KOPT-K1 (cell line): Measurements from ENCODE around the gene NPAS4.
A peak's percentile ranks its signal among the peaks of the same experiment; 100 is the strongest.
"Not testable (repeated sequence)": the region's sequence is repeated elsewhere in the genome, so short reads cannot be mapped to it uniquely, and the experiment has no call there.

Source experiments
- H3K27ac ChIP-seq: fragments of 200-600 bp; sonication (generic); 2 replicates; pipeline ENCODE4 v1.5.1; 2016; ENCODE audit warnings: antibody characterized with exemption, mild to moderate bottlenecking, low read depth, low read length; ENCODE audit not compliant: poor library complexity, severe bottlenecking
- H3K36me3 ChIP-seq: fragments of 200-600 bp; sonication (generic); 2 replicates; pipeline ENCODE4 v1.5.1; 2017; ENCODE audit warnings: antibody characterized with exemption, mild to moderate bottlenecking, low read length, moderate library complexity; ENCODE audit not compliant: insufficient read depth
- H3K9me3 ChIP-seq: fragments of 200-600 bp; sonication (generic); 2 replicates; pipeline ENCODE4 v1.5.1; 2017; ENCODE audit warnings: antibody characterized with exemption, low read length, mild to moderate bottlenecking; ENCODE audit not compliant: insufficient read depth, poor library complexity, severe bottlenecking

The NPAS4 gene

DNA sequence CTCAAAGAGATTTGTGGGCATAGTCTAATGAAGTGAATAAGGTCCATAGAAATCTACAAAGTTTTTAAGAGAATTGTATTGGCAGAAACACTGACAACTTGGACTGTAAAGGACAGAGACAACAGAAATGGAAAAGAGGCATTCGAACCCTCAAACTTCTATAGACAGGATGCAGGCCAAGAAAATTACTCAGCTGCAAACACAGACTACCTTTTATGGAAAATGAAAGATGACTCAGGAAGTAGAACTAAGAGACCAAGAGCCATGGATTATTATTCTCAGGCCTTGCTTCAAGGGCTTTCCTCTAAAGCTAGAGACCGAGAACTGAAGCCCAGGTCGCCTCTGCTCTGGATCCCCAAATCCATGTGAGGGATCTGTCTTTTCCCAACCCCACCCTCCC lies 42.1 kb downstream of the NPAS4 start:
- peaks cover 12% of the 10 kb centered on the region for H3K9me3 ChIP-seq
- H3K36me3 ChIP-seq: no peaks in the 10 kb centered on the region
- H3K27ac ChIP-seq: no peak overlapping the region

DNA sequence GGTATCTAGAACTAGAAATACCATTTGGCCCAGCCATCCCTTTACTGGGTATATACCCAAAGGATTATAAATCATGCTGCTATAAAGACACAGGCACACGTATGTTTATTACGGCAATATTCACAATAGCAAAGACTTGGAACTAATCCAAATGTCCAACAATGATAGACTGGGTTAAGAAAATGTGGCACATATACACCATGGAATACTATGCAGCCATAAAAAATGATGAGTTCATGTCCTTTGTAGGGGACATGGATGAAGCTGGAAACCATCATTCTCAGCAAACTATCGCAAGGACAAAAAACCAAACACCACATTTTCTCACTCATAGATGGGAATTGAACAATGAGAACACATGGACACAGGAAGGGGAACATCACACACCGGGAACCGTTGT lies 43.3 kb downstream of the NPAS4 start:
- not testable (repeated sequence) for H3K36me3 ChIP-seq, H3K27ac ChIP-seq
- H3K9me3 ChIP-seq: peaks cover 12% of the 10 kb centered on the region

DNA sequence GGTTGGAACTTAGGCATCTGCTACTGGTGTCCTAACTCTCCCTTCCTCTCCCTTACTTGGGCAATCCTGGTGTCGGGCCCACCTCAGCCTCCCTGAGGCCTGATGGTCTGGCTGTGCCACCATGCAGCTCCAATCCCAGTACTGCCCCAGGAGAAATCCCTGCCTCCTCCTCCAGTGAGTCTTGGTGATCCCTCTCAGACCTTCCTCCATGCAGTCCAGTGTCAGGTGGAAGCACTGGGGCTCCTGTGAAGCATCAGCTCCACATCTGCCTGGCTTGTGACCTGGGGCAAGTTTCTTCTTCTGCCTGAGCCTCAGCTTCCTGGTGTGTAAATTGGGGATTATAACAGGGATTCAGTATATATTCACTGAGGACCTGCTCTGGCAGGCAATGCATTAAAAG lies 44.1 kb downstream of the NPAS4 start:
- Histone ChIP-seq H3K27ac (no peak overlapping the region), H3K36me3 (no peaks in the 10 kb centered on the region), H3K9me3 (peaks cover 12% of the 10 kb centered on the region)

DNA sequence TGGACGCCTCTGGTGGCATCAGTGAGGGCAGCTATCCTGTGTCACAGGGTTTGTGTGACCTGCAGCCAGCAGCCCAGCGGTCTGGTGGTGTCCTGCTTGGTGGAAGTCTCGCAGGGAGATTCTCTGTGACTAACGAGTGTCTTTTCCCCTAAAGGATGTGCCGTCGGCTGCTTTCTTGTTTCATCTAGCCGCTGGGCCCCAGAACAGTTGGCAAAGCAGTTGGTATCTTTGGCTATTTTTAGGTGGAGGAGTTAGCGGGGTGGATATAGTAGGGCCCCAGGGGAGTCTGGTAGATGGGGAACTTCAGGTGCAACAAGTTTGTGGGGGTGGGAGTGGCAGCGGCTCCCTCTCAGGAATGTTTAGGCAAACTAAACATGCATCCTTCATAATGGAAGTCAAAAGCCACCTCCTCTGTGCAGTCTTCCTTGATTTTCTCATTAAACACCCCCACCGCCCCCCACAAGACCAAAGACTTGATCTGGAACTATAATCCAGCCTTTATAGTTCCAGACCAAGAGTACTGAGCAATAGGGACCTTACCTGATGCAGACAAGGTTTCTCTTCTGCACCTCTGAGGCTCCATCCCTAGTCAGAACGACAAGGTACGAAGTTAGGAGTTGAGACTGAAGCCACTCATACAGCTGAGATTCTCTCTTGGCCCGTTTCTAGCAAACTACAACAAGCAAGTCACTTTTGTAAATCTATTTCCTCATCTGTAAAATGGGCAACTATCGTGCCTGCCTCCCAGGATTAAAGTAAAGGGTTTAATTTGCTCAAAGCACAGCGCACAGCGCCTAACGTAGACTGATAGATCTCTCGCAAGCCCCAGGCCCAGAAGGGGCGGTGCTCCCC lies 44.8 kb downstream of the NPAS4 start:
- Histone ChIP-seq H3K9me3 (peaks cover 12% of the 10 kb centered on the region), H3K27ac (no peak overlapping the region), H3K36me3 (no peaks in the 10 kb centered on the region)

DNA sequence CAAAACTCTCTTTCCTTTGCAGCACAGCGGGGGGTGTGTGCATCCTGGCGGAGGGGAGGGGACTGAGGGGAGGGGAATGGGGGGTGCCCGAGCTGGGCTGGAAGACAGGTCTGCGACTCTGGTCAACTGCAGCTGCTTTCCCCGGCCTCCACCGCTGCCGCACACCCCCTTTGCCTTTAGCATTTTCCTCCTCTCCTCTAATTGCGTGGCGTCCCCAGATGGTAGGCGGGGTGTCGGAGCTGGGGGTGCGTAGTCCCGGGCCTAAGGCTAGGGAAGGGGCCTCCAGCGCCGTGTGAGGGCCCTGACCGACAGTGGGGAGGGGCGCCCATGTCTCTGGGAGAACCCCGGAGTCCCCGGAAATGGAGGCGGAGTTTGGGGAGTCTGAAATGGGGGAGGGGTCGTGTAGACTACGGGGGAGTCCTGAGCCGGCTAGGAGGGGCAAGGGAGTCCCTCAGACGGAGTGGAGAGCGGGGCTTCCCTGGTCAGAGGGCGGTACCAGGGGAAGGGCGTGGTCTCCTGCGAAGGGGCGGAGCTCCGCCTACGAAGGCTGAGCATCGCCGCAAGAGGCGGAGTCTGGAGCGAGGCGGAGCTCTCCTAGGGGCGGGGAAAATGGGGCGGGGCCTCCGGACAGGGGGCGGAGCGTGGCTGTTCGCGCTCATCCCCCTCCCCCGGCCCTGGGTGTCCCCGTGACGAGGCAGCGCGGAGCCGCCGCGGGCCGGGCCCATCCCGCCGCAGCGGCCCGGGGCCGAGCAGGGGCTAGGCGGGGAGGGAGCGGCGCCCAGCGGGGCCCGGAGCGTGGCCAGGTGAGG lies 45.6 kb downstream of the NPAS4 start, which contains the start of gene PELI3:
TSS of gene PELI3 (plus strand) at position 681 of the 809 bp plus-strand sequence. CDS start 1,224 bp downstream, outside the sequence.
- peaks cover 9% of the 10 kb centered on the region for H3K9me3 ChIP-seq
- H3K27ac ChIP-seq: peak within 1 kb of the TSS; percentile 27
- no peaks in the 10 kb centered on the region for H3K36me3 ChIP-seq

DNA sequence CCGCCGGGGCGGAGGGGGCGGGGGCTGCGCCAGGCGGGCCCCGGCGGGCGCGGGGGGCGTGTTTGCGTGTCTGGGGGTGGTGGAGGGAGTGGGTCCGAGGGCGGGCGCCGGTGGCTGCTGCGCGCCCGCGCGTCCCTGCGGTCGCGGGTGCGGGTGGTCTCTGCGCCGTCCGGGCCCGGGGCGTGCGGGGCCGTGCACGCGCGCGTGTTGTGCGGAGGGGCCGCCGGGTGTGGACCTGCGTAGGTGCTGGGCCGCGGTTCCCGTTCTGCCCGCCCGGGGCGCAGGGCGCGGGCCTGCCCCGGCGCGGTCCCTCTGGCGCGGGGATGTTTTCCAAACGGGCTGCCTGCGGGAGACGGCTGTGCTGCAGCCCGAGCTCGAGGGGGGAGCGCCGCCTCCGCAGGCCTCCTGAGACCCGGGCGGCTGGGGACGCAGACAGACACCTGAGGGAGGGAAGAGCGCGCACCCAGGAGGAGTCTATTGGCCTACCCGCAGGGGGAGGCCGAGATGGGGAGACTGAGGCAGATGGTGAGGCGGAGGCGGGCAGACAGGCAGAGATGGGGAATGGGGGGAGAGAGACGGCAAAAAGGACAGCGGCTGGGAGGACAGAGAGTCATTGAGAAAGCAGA lies 46.3 kb downstream of the NPAS4 start:
- Histone ChIP-seq H3K27ac (peak overlapping the region; percentile 26), H3K9me3 (peaks cover 9% of the 10 kb centered on the region), H3K36me3 (no peaks in the 10 kb centered on the region)

DNA sequence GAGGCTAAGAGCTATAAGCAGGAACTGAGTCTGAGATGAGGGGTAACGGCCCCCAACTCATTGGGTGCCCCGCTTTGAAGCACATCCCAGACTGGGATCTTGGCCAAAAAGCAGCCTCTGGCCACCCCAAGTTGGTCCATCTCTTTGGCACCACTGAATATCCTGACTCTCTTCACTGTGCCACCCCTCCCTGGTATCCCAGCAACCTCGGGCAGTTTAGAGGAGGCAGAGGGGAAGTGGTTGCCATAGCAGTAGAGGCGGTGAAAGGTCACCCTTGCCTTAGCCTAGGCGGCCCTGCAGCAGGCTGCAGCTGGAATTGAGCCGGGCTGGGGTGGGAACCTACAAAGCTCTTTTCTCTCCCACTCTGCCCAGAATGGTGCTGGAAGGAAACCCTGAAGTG lies 46.9 kb downstream of the NPAS4 start:
- H3K9me3 ChIP-seq: peaks cover 7% of the 10 kb centered on the region
- H3K27ac ChIP-seq: no peak overlapping the region
- H3K36me3 ChIP-seq: no peaks in the 10 kb centered on the region

DNA sequence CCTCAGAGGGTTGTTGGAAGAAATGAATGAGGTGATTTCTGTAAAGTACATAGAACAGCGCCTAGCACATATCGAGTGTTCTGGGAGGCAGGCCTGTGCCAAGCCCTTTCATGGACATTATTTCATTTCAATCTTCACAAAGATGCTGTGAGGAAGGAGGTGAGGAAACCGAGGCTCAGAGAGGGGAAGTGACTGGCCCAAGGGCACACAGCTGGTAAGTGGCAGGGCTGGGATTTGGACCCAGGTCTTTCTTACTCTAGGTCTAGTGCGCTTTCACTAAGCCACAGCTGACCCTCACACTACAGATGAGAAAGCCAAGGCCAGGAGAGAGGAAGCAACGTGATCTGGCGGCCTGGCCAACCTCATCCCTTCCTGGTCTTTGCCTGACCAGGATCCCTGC lies 47.9 kb downstream of the NPAS4 start:
- H3K36me3 ChIP-seq: no peaks in the 10 kb centered on the region
- H3K27ac ChIP-seq: no peak overlapping the region
- H3K9me3 ChIP-seq: peaks cover under 1% of the 10 kb centered on the region

DNA sequence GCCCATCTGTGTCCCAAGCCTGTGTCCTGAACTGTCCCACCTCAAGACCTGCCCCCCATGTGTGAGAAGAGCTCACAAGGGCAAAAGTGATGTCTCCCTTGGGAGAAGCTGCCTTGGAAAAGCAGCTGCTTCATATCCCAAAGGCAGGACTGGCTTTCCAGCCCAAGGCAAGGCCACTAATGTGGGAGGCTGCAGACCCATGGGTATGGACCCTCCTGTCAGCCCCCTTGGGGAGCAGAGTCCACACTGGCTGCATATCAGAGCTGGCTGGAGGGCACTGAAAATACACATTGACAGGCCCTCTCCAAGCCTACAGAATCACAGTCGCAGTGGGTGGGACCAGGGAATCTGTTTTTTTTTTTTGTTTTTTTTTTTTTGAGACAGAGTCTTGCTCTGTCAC lies 48.6 kb downstream of the NPAS4 start:
- Histone ChIP-seq H3K9me3 (no peaks in the 10 kb centered on the region), H3K36me3 (no peaks in the 10 kb centered on the region), H3K27ac (no peak overlapping the region)

DNA sequence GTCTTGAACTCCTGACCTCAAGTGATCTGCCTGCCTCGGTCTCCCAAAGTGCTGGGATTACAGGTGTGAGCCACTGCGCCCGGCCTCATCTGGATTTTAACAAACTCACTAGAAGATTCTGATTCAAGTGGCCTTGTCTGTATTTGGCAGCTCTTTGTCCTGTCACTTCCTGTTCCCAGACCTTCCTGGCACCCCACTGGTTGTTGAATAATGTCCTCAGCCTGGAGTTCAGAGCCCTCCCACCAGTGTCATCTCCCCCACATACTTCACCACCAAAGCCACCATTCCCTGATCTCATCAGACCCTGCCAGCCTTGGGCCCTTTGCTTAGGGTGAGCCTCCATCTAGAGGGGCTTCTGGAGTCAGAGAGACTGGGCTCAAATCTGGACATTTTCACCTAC lies 49.2 kb downstream of the NPAS4 start:
- H3K9me3 ChIP-seq: no peaks in the 10 kb centered on the region
- no peak overlapping the region for H3K27ac ChIP-seq
- H3K36me3 ChIP-seq: no peaks in the 10 kb centered on the region

DNA sequence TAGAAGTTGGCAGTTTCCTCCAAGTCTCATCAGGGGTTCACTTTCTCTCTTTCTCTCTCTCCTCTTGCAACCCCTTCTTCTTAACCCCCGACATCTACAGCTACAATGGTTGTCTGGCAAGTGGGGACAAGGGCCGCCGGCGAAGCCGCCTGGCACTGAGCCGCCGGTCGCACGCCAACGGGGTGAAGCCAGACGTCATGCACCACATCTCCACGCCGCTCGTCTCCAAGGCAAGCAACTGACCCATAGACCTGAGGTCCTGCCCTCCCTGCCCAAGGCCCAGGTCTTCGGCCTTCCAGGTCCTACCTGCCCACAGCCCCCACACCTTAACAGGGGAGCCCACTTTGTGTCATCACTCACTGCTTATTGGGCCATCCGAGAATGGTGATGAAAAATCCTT lies 50.3 kb downstream of the NPAS4 start:
- no peak overlapping the region for H3K27ac ChIP-seq
- H3K9me3 ChIP-seq: no peaks in the 10 kb centered on the region
- no peaks in the 10 kb centered on the region for H3K36me3 ChIP-seq

DNA sequence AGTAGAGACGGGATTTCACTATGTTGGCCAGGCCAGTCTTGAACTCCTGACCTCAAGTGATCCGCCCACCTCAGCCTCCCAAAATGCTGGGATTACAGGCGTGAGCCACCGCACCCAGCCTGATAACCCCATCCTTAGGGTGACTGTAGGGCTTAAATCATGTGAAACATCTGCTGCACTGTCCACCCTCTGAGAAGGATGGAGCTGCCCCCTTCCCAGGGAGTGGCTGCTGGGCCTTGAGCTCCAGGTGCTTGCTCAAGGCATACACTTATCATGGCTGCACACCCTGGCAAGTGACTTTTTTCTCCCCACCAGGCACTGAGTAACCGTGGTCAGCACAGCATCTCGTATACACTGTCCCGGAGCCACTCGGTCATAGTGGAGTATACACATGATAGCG lies 51.2 kb downstream of the NPAS4 start:
- no peaks in the 10 kb centered on the region for H3K9me3 ChIP-seq

DNA sequence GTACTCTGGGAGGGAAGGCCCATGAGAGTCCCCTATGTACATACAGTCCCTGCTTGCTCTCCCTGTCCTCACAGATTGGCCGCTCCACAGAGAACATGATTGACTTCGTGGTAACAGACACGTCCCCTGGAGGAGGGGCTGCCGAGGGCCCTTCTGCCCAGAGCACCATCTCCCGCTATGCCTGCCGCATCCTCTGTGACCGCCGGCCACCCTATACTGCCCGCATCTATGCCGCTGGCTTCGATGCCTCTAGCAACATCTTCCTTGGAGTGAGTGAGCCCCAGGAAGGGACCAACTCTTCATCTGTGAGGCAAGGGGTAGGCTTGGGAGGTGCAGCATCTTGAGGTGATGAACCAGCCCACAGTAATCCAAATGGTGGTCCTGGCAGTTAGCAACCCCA lies 52.3 kb downstream of the NPAS4 start:
- no peak overlapping the region for H3K27ac ChIP-seq
- no peaks in the 10 kb centered on the region for H3K9me3 ChIP-seq
- no peaks in the 10 kb centered on the region for H3K36me3 ChIP-seq

More for the DNA sequence above, 51.2 kb downstream of the NPAS4 start:
- Histone ChIP-seq H3K27ac (no peak overlapping the region), H3K36me3 (no peaks in the 10 kb centered on the region)

DNA sequence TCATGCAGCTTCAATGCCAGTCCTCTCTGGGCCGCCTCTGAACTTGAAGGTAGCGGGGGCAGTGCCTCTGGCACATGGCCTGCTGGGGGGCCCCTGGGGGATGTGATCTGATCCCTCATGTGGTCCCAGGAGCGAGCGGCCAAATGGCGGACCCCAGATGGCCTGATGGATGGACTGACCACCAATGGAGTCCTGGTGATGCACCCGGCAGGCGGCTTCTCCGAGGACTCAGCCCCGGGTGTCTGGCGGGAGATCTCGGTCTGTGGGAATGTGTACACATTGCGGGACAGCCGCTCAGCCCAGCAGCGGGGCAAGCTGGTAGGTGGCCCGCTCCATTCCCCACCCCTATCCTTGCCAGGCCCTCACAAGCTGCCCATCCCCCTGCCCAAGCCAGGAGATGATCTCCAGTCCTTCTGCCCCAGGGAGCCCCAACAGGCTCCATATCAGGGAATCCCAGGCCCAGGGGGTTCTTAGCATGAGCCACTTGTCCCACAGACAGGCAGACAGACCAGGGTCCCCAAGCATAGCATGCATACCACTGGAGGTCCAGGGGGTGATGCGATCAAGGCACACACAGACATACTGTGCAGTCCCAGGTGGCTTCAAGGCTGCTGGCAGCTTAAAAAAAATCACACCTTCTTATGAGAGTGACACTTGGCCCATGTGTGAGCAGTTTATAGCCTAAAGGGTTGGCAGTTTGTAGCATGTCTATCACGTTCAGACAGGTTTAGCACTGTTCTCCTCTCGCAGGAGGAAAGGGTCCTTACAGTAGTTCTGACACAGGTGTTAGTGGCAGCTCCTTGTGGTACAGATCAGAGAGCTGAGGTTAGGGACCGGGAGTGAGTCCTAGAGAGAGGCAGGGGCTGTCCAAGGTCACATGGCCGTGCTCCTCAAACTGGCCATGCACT lies 53.0 kb downstream of the NPAS4 start:
- no peaks in the 10 kb centered on the region for H3K36me3 ChIP-seq
- H3K27ac ChIP-seq: no peak overlapping the region

More for the DNA sequence above, 53.0 kb downstream of the NPAS4 start:
- H3K9me3 ChIP-seq: no peaks in the 10 kb centered on the region
